HG02798 (cell line): Measurements from ENCODE around the gene ZFHX3.

Experiments used
- ATAC-seq: cut with Tn5 transposase; IDR thresholded peaks from one replicate; pipeline ENCODE4 v1.9.1; 2021; ENCODE audit warnings: mild to moderate bottlenecking; ENCODE audit not compliant: unreplicated experiment, poor library complexity

ZFHX3 gene

GRCh38 chr16:72938795-72939164, 109.1 kb downstream of the ZFHX3 start:
- no peak for ATAC-seq

GRCh38 chr16:72937916-72938794, 109.8 kb downstream of the ZFHX3 start:
- ATAC-seq = no peak

GRCh38 chr16:72937360-72937759, 110.6 kb downstream of the ZFHX3 start:
- no peak for ATAC-seq

- ATAC-seq = no peak
These were observed 111.5 kb downstream of the ZFHX3 start for GRCh38 chr16:72936408-72936807.

GRCh38 chr16:72935896-72936295, 112.0 kb downstream of the ZFHX3 start:
- ATAC-seq = no peak

GRCh38 chr16:72934636-72935403, 113.1 kb downstream of the ZFHX3 start:
- no peak for ATAC-seq

GRCh38 chr16:72932677-72933335, 115.1 kb downstream of the ZFHX3 start:
- no peak for ATAC-seq

GRCh38 chr16:72932050-72932449, 115.9 kb downstream of the ZFHX3 start:
- ATAC-seq = no peak

GRCh38 chr16:72930396-72930795, 117.5 kb downstream of the ZFHX3 start:
- ATAC-seq = no peak

- no peak for ATAC-seq
These were observed 119.6 kb downstream of the ZFHX3 start for GRCh38 chr16:72928090-72928981.

- ATAC-seq = no peak
These were observed 120.5 kb downstream of the ZFHX3 start for GRCh38 chr16:72927199-72928089.

- no peak for ATAC-seq
These were observed 121.5 kb downstream of the ZFHX3 start for GRCh38 chr16:72926177-72927070.

GRCh38 chr16:72925631-72925979, 122.3 kb downstream of the ZFHX3 start:
- no peak for ATAC-seq

GRCh38 chr16:72924927-72925630, 122.8 kb downstream of the ZFHX3 start:
- ATAC-seq = no peak

GRCh38 chr16:72924537-72924926, 123.4 kb downstream of the ZFHX3 start:
- ATAC-seq = no peak

- ATAC-seq = no peak
These were observed 124.2 kb downstream of the ZFHX3 start for GRCh38 chr16:72923757-72924156.

GRCh38 chr16:72922714-72923113, 125.2 kb downstream of the ZFHX3 start:
- ATAC-seq = no peak

- no peak for ATAC-seq
These were observed 126.3 kb downstream of the ZFHX3 start for GRCh38 chr16:72921620-72922019.
